ENCODE data around the gene RPS19.

The RPS19 gene

GRCh38 chr19:41906916-41907680, 47.0 kb downstream of the RPS19 start:
- no peak overlapping the region for H3K4me3 ChIP-seq (ENCODE audit: low read depth, low read length)
- TF ChIP-seq, protein P1, sequence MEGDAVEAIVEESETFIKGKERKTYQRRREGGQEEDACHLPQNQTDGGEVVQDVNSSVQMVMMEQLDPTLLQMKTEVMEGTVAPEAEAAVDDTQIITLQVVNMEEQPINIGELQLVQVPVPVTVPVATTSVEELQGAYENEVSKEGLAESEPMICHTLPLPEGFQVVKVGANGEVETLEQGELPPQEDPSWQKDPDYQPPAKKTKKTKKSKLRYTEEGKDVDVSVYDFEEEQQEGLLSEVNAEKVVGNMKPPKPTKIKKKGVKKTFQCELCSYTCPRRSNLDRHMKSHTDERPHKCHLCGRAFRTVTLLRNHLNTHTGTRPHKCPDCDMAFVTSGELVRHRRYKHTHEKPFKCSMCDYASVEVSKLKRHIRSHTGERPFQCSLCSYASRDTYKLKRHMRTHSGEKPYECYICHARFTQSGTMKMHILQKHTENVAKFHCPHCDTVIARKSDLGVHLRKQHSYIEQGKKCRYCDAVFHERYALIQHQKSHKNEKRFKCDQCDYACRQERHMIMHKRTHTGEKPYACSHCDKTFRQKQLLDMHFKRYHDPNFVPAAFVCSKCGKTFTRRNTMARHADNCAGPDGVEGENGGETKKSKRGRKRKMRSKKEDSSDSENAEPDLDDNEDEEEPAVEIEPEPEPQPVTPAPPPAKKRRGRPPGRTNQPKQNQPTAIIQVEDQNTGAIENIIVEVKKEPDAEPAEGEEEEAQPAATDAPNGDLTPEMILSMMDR (IDR thresholded peaks at IDR 0.05; ENCODE audit: low read depth, low read length), result no peak

DNA sequence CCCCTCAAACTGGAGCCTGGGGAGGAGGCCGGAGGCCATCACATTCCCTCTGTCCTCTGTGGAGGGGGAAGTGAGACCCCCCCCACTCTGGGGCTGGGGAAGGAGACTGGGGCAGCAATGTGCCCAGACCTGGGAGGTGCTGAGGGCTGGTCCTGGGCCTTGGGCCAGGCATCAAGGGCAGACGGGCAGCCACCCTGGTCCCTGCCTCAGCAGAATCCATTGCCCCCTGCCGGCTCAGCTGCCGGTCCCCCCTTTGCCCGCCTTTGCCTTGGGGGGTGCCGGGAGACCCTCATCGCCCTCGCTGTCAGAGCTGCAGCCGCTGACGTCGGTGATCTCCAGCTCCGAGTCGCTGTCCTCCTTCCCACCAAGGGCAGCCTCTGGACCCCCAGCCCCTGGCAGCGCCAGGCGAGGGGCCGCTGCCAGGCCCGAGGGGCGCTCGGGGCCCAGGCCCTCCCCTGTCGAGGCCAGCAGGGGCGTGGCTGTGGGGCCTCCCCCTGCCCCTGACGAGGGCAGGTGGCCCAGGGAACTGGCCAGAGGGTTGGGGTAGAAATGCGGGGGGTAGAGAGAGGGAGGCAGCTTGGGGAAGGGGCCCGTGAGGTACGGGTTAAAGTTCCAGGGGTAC, 48.0 kb downstream of the RPS19 start:
- no peak overlapping the region for H3K4me3 ChIP-seq (ENCODE audit: low read depth, low read length)
- TF ChIP-seq, protein P1 (IDR thresholded peaks at IDR 0.05; ENCODE audit: low read depth, low read length), result no peak

DNA sequence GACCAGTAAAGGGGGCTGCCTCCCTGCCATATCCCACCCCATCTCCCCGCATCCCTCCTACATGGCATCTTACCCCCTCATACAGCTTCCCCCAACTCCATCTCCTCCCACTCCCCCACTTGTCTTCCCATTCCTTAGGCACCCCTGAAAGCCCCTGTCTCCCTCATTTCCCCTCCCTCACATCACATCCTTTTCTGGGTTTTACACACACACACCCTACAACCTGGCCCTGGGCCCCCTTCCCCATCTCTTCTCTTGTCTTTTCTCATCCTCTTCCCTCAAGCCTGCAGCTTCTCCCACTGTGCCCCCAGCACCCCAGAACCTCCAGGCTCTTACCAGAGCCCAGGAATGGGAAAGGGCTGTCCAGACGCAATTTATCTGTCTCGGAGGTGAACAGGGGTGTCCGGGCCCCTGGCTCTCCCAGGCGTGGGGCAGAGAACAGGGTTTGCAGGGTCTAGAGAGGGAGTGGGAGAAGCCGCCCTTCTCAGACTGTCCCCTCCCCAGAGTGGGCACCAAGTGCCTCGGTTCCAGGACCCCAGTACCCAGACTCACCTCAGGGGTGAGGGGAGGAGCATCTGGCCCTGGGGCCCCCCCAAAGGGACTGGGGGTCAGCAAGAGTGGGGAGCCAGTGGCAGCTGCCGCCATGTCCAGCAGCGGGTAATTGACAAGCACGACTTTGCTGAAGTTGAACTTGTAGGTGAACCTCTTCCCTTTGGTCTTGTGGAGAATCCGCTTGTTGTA, 48.8 kb downstream of the RPS19 start:
- TF ChIP-seq, protein P1 (IDR thresholded peaks at IDR 0.05; ENCODE audit: low read depth, low read length), result no peak
- H3K4me3 ChIP-seq (ENCODE audit: low read depth, low read length), result no peak overlapping the region

GRCh38 chr19:41909706-41910105, 49.7 kb downstream of the RPS19 start:
- TF ChIP-seq, protein P1 (IDR thresholded peaks at IDR 0.05; ENCODE audit: low read depth, low read length), result no peak
- H3K4me3 ChIP-seq (ENCODE audit: low read depth, low read length), result no peak overlapping the region

GRCh38 chr19:41910240-41910991, 50.4 kb downstream of the RPS19 start:
- TF ChIP-seq, protein P1 (IDR thresholded peaks at IDR 0.05; ENCODE audit: low read depth, low read length), result no peak

DNA sequence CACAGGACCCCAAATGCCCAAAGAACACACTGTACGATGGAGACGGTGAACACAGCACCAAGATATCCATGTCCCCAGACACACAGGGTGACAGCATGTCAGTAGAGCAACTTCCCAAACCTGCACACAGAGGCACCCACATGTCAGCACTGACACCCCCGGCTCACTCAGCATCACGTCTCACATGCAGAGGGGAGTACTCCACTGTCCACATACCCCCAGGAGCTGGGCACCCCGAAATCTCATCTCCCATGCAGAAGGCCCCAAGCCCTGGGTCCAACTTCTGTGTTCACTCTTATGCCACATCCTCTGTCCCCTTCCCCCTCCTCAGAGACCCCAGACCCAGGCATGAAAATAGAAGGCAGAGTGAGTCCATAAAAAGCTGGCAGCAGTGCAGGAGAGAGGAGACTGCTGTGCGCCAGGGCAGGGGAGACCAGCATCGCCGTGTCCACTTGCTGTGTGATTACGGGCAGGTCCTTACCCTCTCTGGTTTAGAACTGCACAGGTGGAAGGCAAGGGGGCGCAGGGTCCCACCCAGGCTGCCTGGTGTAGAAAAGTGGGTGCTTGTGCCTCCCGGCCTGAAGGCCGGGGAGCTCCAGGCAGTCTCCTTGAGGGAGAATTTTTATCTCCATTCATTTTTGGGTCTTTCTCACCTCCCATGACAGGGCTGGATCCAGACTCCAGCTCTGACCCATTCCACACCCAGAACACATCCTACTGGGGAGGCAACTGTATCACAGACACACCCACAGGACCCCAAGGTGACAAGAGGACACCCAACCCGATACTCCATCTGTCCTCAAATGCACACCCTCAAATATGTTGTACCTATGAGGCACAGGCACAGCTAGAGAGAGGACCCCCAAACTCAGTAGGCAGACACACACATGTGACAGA, 51.2 kb downstream of the RPS19 start:
- TF ChIP-seq, protein P1 (IDR thresholded peaks at IDR 0.05; ENCODE audit: low read depth, low read length), result no peak
- H3K4me3 ChIP-seq (ENCODE audit: low read depth, low read length), result no peak overlapping the region

More at GRCh38 chr19:41910240-41910991, 50.4 kb downstream of the RPS19 start:
- H3K4me3 ChIP-seq (ENCODE audit: low read depth, low read length), result no peak overlapping the region
